ENCODE measurements around the gene RPS3.

Gene RPS3

DNA sequence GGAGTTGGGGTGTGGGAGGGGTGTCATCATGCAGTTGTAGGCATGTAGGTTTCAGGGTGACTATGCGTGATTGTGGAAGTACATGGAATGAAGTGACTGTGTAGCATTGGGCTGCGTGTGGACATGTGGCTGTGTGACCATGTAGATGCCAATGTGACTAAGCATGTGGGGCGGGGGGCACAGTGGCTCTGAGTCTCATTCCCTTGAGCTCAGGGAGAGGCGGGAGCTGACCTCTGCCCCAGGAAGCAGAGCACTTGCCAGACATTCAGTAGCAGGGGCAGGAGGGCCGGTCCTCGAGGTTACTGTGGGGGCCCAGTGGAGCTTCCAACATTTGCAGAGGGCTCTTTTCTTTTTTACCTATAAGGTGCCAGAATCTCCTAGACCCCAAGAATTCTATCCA is 34.1 kb downstream of the RPS3 start:
- in situ Hi-C loops (cut with MboI; ENCODE audit: low sequenced_read_pairs): no loop called here

DNA sequence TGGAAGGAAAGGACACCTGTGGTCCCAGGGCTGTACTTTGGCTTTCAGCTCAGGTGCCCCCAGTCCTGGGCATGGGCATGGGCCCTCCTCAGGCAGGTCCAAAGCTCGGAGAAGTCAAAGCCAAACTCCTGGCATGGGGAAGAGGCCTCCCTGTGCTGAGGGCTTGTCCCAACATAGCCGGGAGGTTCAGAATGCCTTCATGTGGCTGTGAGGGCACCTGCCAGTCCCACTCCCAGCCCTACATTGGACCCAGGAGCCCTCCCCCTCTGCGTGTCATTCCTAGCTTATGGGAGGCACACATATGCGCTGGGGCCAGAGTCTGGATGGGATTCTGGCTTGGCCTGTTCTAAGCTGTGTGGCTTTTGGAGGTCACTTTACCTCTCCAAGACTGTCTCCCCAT is 34.7 kb downstream of the RPS3 start:
- in situ Hi-C loops (cut with MboI; ENCODE audit: low sequenced_read_pairs): no loop called here

DNA sequence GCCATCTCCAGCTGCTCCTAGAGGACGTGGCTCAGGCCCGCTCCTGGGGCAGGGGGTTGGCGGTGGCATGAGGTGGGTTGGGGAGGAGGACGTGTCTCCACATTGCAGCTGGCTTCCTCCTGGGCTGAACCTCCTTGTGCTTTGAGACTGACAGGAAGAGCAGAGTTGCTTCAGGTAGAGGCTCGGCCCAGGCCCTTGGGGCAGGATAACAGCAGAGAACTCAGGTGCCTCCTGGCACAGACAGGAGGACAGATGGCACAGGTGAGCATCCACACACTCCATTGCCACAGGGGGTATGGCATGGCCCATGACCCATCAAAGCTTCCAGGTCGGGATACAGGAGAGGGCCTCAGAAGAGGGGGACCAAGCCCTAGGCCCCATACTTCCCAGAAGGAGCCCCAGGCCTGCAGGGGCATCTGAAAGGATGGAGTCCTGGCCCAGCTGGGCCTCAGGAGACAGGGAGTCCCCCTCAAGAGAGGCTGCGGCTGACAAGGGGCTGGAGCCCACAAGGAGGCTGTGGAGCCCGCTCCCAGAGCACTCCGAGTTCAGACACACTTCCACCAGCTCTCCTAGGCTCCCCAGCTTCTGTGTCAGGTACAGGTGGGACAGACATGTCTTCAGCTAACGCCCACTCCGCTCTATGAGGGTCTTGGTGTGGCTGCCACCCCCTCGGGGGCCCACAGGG is 35.7 kb downstream of the RPS3 start:
- in situ Hi-C loops (cut with MboI; ENCODE audit: low sequenced_read_pairs): loop anchor here (5.0 kb wide), 1 partner anchor 97 kb away; no protein-coding TSS in a partner anchor

DNA sequence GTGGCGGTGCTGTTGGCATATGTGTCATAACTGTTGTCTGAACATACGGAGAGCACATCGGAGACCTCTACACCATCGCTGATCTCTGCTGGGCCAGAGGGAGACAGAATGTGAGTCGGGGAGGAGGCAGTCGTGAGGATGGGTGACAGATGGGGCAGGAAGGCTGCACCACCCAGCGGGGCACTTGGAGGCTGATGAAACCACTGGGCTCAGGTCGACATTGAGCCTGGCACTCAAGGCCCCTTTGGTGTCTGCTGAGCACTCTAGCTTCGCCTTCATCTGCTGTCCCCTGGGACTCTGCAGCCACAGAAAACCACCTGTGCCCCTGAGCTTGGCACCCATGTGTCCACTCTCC is 36.2 kb downstream of the RPS3 start:
- in situ Hi-C loops (cut with MboI; ENCODE audit: low sequenced_read_pairs): loop anchor here (5.0 kb wide), 1 partner anchor 97 kb away; no protein-coding TSS in a partner anchor

DNA sequence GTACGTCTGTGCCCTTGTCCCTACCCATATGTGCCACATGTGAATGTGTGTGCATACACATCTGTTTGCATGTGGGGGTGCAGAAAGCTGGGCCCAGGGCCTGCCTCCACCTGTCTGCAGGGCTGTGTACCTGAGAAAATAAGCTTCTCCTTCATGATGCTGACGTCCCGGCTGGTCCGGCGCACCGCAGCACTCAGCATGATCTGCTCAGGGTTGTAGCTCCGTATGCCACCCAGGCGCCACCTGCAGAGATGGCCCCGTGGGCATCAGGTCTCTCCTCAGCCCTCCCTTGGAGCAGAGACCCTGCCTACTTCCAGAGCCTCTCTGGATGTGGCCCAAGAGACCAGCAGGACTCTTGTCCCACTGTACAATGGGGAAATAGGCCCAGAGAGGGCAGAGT is 37.5 kb downstream of the RPS3 start:
- in situ Hi-C loops (cut with MboI; ENCODE audit: low sequenced_read_pairs): loop anchor here (5.0 kb wide), 1 partner anchor 95 kb away; no protein-coding TSS in a partner anchor

DNA sequence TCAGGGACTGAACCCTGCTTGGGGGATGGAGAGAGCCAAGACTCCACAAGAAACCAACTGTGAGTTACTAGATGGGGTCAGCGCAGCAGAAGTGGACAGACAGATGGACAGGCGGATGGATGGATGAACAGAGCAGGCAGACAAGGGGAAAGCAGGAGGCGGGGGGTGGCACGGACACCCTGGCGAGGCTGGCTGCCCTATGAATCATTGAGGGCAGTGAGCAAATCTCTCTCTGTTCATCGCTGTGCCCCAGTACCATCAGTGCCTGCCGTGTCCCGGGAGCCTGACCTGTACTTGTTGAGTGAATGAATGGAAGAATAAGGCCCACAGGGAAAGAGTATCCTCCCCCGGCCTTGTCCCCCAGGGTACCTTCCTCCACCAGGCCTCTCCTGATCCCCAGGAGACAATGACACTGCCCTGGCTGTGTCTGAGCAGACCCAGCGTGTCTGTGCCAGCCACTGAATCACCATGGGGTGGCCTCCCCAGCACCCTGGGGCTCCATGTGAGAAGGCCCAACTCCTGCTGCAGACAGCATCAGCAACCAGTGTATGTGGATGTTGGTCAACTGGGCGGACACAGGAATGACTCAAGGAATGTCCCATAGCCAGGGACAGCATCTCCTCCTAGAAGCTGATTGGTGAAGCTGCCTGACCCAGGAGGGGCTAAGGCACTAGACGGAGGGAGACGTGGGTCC is 38.8 kb downstream of the RPS3 start:
- in situ Hi-C loops (cut with MboI; ENCODE audit: low sequenced_read_pairs): loop anchor here (5.0 kb wide), 1 partner anchor 94 kb away; no protein-coding TSS in a partner anchor

DNA sequence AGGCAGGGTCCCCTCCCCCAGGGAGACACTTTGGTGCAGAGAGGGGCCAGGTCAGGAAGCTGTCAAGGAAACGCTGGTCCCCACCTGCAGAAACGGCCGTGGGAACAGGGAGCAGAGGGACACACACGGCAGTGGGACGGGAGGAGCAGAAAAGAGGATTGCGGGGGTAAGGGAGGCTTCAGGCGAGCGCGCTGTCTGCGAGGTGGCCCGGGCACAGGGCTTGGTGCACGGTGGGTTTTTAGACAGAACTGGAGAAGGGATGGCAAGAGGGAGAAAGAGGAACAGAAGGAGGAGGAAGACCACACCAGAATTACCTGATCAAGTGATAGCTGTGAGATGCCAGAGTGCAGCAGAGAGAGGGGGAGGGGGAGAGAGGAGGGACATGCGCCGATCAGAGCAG is 39.7 kb downstream of the RPS3 start:
- in situ Hi-C loops (cut with MboI; ENCODE audit: low sequenced_read_pairs): loop anchor here (5.0 kb wide), 1 partner anchor 93 kb away; no protein-coding TSS in a partner anchor

GRCh38 chr11:75439495-75440120 is 40.3 kb downstream of the RPS3 start:
- in situ Hi-C loops (cut with MboI; ENCODE audit: low sequenced_read_pairs): loop anchor here (5.0 kb wide), 1 partner anchor 93 kb away; no protein-coding TSS in a partner anchor

- in situ Hi-C loops (cut with MboI; ENCODE audit: low sequenced_read_pairs): no loop called here
Observed at GRCh38 chr11:75440960-75441803, 41.9 kb downstream of the RPS3 start.

DNA sequence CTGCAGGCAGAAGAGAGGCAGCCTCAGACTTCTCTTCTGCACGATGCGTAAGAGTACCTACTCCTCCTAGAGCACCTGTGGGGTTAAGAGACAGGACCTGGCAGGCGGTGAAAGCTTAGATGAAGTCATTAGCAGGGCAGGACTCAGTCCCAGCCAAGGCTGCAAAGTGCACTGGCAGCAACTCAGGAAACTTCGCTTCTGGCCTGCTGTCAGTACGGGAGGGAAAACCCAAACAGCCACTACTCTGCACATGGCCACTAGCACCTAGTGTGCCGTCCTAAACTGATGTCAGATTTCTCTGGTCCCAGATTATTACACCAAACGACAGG is 42.5 kb downstream of the RPS3 start:
- in situ Hi-C loops (cut with MboI; ENCODE audit: low sequenced_read_pairs): no loop called here

DNA sequence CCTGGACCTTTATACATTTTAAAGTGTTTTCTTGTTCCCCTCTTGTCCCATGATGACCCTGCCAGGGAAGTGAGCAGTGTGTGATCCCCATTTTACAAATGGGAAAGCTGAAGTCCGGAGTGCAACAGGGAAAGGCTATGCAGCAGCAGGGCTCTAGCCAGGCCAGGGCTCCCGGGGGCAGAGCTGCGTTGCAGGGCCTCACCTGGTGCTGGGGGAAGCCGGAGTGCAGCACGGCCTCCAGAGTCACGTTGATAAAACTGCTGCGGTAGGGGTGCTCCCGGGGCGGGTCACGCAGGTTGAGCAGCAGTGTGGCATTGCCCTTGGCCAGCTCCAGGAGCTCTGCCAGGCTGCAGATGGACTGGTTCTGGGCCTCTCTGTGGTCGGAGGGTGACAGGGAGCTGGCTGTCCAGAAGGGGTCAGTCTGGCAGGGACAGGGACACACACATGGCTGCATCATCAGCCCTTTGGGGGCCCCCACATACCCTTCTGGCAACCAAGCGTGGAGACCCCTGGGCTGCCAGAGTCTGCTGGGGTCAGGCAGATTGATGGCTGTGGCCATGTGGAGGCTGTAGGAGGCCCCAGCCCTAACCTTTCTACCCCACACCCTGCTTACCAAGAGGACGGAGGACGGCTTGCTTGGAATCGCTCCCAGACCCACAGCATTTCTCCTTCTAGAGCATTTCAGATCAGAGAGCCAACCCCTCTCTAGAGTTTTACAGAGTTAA is 43.0 kb downstream of the RPS3 start:
- in situ Hi-C loops (cut with MboI; ENCODE audit: low sequenced_read_pairs): no loop called here

GRCh38 chr11:75443043-75443442 is 43.7 kb downstream of the RPS3 start:
- in situ Hi-C loops (cut with MboI; ENCODE audit: low sequenced_read_pairs): no loop called here

DNA sequence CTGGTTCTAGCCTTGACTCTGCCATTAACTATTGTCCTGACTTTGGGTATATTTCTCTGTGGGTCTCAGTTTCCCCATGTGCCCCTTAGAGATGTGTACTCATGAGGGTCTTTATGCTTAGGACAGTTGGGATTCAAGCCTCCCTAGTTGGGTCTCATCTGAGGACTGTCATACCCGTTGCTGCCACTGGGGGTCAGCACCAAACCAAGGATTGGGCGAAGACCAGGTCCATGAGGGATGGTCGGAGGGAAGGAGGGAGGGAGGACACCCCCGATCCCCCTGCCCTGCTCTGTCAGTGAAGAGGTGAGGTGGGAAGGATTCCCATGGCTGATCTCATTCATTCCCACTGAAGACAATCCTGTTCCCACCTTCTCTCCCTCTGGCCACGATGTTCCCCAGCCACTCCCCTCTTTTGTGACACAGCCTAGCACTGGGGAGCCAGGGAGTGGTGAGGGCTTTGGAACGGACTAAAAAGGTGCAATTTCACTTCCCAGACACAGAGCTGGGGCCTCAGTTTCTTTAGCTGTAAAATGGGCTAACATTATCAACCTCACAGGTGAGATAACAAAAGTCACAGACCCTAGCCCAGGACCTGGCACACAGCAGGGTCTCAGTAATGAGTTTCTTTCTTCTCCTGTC is 46.1 kb downstream of the RPS3 start:
- in situ Hi-C loops (cut with MboI; ENCODE audit: low sequenced_read_pairs): no loop called here

GRCh38 chr11:75447415-75447814 is 48.1 kb downstream of the RPS3 start:
- in situ Hi-C loops (cut with MboI; ENCODE audit: low sequenced_read_pairs): no loop called here

DNA sequence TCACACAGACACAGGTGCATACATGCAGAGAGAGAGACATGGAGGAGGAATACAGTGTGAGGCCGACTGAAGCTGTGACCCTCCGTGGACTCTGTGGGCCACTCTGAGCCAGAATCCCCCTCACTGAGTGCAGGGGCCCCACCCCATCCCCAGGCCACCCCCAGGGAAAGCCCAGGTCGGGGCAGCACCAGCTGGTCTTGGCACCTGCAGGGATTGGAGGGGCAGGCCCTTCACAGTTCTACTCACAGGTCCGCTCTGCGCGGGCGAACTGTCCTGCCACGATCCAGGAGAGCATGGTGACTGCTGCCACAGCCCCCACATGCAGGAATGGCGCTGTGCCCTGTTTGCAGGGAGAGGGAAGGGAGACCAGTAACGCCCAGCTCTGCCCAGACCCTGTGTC is 50.0 kb downstream of the RPS3 start:
- in situ Hi-C loops (cut with MboI; ENCODE audit: low sequenced_read_pairs): no loop called here

GRCh38 chr11:75449776-75450175 is 50.5 kb downstream of the RPS3 start:
- in situ Hi-C loops (cut with MboI; ENCODE audit: low sequenced_read_pairs): no loop called here

DNA sequence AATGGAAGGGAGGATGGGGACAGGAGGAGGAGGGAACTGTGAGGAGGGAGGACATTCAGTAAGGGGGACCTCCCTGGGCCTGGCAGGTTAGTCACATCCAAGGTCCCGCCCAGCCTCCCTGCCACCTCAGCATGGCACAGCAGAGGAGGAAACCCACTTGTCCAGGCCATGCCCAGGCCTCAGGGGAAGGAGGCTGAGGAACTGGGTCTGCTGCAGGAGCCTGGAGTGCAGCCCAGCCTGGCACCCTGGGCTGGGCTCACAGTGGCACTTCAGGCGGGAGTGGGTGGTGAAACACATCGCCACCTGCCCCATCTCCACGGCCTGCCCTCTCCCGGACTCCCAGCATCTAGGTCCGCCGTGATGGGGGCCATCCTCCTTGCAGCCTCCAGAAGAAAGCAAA is 50.9 kb downstream of the RPS3 start:
- in situ Hi-C loops (cut with MboI; ENCODE audit: low sequenced_read_pairs): no loop called here

DNA sequence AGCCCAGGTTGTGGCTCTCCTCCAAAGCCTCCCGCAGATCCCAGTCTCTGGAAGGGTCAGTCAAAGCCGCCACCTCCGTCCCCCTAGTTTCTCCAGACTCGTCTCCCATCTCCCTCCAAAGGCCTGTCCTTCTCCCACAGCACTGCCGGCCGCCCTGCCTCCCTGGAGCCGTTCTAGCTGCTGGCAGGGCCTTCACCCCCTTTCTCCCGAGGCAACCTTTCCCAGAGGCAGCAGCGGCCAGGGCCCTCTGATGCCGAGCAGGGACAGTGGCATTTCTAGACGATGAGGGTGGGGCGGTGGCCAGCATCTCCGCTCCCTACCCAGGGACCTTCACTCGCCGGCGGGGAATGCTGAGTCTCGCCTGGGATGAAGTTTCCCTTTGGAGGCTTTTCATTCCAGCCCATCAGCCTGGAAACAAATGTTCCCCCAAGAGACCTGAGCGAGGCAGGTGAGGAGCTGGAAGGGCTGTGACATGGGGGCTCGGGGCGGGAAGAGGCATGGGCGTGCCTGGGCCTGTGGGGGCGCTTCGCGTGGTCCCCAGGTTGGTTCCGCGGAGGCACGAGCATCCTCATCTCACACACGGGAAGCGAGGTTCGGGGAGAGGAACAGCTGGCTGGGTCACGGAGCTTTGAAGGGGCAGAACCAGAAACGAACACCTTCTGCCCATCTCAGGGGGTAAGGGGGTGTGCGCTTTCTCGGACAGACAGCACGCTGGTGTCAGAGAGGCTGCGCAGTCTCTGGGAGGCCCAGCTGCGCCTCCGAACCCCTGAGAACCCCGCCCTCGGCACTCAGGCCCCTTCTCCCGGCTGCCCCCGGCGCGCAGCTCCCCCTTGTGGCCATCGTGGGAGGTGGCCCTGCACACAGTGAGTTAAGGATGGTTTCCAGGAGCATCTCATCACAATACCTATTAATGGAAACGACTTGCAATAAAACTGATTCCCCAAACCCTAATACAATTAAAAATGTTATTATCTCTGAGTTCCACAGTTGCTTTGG is 51.8 kb downstream of the RPS3 start:
- in situ Hi-C loops (cut with MboI; ENCODE audit: low sequenced_read_pairs): no loop called here

Measured in HL-60/S4 (cell line).